ENCODE measurements around the gene GPC1.

- no peak for TF ChIP-seq EP300 (IDR thresholded peaks at IDR 0.05; ENCODE audit: borderline replicate concordance in 1 of 2, low read depth in 1 of 2, low read length in 1 of 2)
- no peak for TF ChIP-seq TEAD4 (IDR thresholded peaks at IDR 0.05; ENCODE audit: borderline replicate concordance, insufficient read depth)
Observed at GRCh38 chr2:240429872-240430491, 5.5 kb upstream of the GPC1 start.

Measured in SK-N-SH (cell line).